IMR-90 (cell line): ENCODE data around the gene MRAP. TPM values are rescaled to one million over a fixed set of nuclear protein-coding genes. Genes with fewer than 3 reads are reported as not detected.

Experiments used
- ATAC-seq: fragments of 200-7000 bp; cut with Tn5 transposase; 2 replicates; pipeline ENCODE4 v1.9.1; 2020; ENCODE audit warnings: low read depth, mild to moderate bottlenecking, moderate library complexity
- BruUV-seq: library from RNA; stranded (reverse); fragments of 400-500 nt; replicated peaks from 2 replicates; lab custom pipeline; 2021; lab: Mats Ljungman, UMichigan
- CTCF ChIA-PET: fragments of 300-600 bp; formaldehyde crosslinking; extraction: SDS; loops from one replicate; lab custom pipeline; 2021; ENCODE audit warnings: antibody characterized with exemption; lab: Yijun Ruan, JAX
- POLR2A ChIA-PET: fragments of 300-600 bp; sonication (Branson Sonifier 250); formaldehyde crosslinking; loops from one replicate; lab custom pipeline; 2022; ENCODE audit warnings: antibody characterized with exemption; ENCODE audit not compliant: unreplicated experiment; lab: Charles Lee
- DNase-seq: peaks from one replicate; pipeline ENCODE4 v3.0.0; 2013
- H2AFZ ChIP-seq: replicated peaks from 2 replicates; pipeline ENCODE3; 2013; ENCODE audit warnings: low read length, mild to moderate bottlenecking; ENCODE audit not compliant: poor library complexity
- H2AK5ac ChIP-seq: 2 replicates; pipeline ENCODE4 v1.6.1; 2013; ENCODE audit warnings: low read depth, low read length, inconsistent platforms
- H2AK9ac ChIP-seq: replicated peaks from 2 replicates; pipeline ENCODE3; 2013; ENCODE audit warnings: mild to moderate bottlenecking, low read depth, low read length, moderate library complexity; ENCODE audit not compliant: poor library complexity
- H2BK120ac ChIP-seq: 2 replicates; pipeline ENCODE4 v1.6.1; 2013; ENCODE audit warnings: low read depth, low read length, inconsistent platforms
- H2BK15ac ChIP-seq: 3 replicates; pipeline ENCODE4 v1.6.1; 2013; ENCODE audit warnings: low read depth, low read length, inconsistent platforms
- H2BK20ac ChIP-seq: 2 replicates; pipeline ENCODE4 v1.6.1; 2013; ENCODE audit warnings: low read depth, mild to moderate bottlenecking, inconsistent platforms, low read length, moderate library complexity
- H2BK5ac ChIP-seq: 2 replicates; pipeline ENCODE4 v1.6.1; 2013; ENCODE audit warnings: mild to moderate bottlenecking, low read depth, low read length, inconsistent platforms; ENCODE audit not compliant: poor library complexity, severe bottlenecking
- H3K14ac ChIP-seq: replicated peaks from 2 replicates; pipeline ENCODE4 v1.6.1; 2013; ENCODE audit warnings: low read depth, low read length, inconsistent platforms
- H3K18ac ChIP-seq: 2 replicates; pipeline ENCODE4 v1.6.1; 2013; ENCODE audit warnings: low read depth, low read length, control low read depth
- H3K23ac ChIP-seq: 2 replicates; pipeline ENCODE4 v1.6.1; 2013; ENCODE audit warnings: low read depth, low read length, inconsistent platforms
- H3K27ac ChIP-seq: 2 replicates; pipeline ENCODE4 v1.5.1; 2013; ENCODE audit warnings: mild to moderate bottlenecking, control low read depth, low read length; ENCODE audit not compliant: insufficient read depth
- H3K27me3 ChIP-seq: 2 replicates; pipeline ENCODE4 v1.6.1; 2013; ENCODE audit warnings: low read length; ENCODE audit not compliant: control insufficient read depth, insufficient read depth
- H3K36me3 ChIP-seq: 2 replicates; pipeline ENCODE4 v1.6.1; 2013; ENCODE audit warnings: low read length, mixed read lengths; ENCODE audit not compliant: control insufficient read depth, insufficient read depth
- H3K4ac ChIP-seq: 2 replicates; pipeline ENCODE4 v1.6.1; 2013; ENCODE audit warnings: low read depth, low read length, inconsistent platforms
- H3K4me1 ChIP-seq: 2 replicates; pipeline ENCODE4 v1.6.1; 2013; ENCODE audit warnings: low read length, mixed read lengths; ENCODE audit not compliant: control insufficient read depth, insufficient read depth
- H3K4me2 ChIP-seq: 2 replicates; pipeline ENCODE4 v1.6.1; 2013; ENCODE audit warnings: low read depth, mild to moderate bottlenecking, control low read depth, low read length, moderate library complexity
- H3K4me3 ChIP-seq: 2 replicates; pipeline ENCODE4 v1.5.1; 2013; ENCODE audit warnings: low read depth, mild to moderate bottlenecking, control low read depth, low read length, moderate library complexity; ENCODE audit not compliant: insufficient read depth
- H3K56ac ChIP-seq: 2 replicates; pipeline ENCODE4 v1.6.1; 2013; ENCODE audit warnings: low read length, inconsistent platforms; ENCODE audit not compliant: insufficient read depth; ENCODE audit errors: extremely low read depth
- H3K79me1 ChIP-seq, 2 experiments: 2 replicates each; pipeline ENCODE4 v1.6.1; 2013; ENCODE audit warnings: low read length in 2 of 2, inconsistent platforms in 1 of 2, low read depth in 1 of 2
- H3K9ac ChIP-seq: 2 replicates; pipeline ENCODE4 v1.6.1; 2013; ENCODE audit warnings: low read depth, low read length, control low read depth
- H3K9me1 ChIP-seq: 2 replicates; pipeline ENCODE4 v1.6.1; 2013; ENCODE audit warnings: low read length, inconsistent platforms; ENCODE audit not compliant: insufficient read depth
- H3K9me3 ChIP-seq: 2 replicates; pipeline ENCODE4 v1.6.1; 2013; ENCODE audit warnings: low read length; ENCODE audit not compliant: control insufficient read depth, insufficient read depth
- H4K20me1 ChIP-seq: 2 replicates; pipeline ENCODE4 v1.6.1; 2013; ENCODE audit warnings: low read length, inconsistent platforms; ENCODE audit not compliant: insufficient read depth
- H4K5ac ChIP-seq: 2 replicates; pipeline ENCODE4 v1.6.1; 2013; ENCODE audit warnings: mild to moderate bottlenecking, low read depth, low read length, control low read depth
- H4K8ac ChIP-seq, 2 experiments: 2 replicates each; pipeline ENCODE4 v1.6.1; 2013; ENCODE audit warnings: low read depth in 2 of 2, low read length in 2 of 2, control low read depth in 1 of 2, inconsistent platforms in 1 of 2
- H4K91ac ChIP-seq: 2 replicates; pipeline ENCODE4 v1.6.1; 2013; ENCODE audit warnings: low read depth, low read length, inconsistent platforms; ENCODE audit not compliant: insufficient read depth
- BHLHE40 ChIP-seq: fragments of 150-350 bp; IDR thresholded peaks from 2 replicates; pipeline ENCODE4 v1.6.1; 2016; ENCODE audit warnings: mild to moderate bottlenecking, low read depth, low read length
- CEBPB ChIP-seq: IDR thresholded peaks from 2 replicates; pipeline ENCODE4 v1.6.1; 2012; ENCODE audit warnings: low read depth, low read length, improper control_type of control experiment
- ELK1 ChIP-seq: fragments of 150-350 bp; IDR thresholded peaks from 2 replicates; pipeline ENCODE4 v1.6.1; 2016; ENCODE audit warnings: low read depth, mild to moderate bottlenecking, low read length, moderate library complexity, borderline replicate concordance
- MAZ ChIP-seq: IDR thresholded peaks from 2 replicates; pipeline ENCODE4 v1.6.1; 2012; ENCODE audit warnings: low read depth, mild to moderate bottlenecking, low read length, improper control_type of control experiment, moderate library complexity, borderline replicate concordance
- POLR2A ChIP-seq: IDR thresholded peaks from 2 replicates; pipeline ENCODE4 v1.6.1; 2012; ENCODE audit warnings: mild to moderate bottlenecking, low read depth, low read length
- RAD21 ChIP-seq: IDR thresholded peaks from 2 replicates; pipeline ENCODE4 v1.6.1; 2012; ENCODE audit warnings: low read length, improper control_type of control experiment
- RFX5 ChIP-seq: IDR thresholded peaks from 2 replicates; pipeline ENCODE4 v1.8.0; 2012; ENCODE audit warnings: low read depth, mild to moderate bottlenecking, low read length, moderate library complexity
- SMC3 ChIP-seq: fragments of 150-350 bp; IDR thresholded peaks from 2 replicates; pipeline ENCODE4 v1.6.1; 2016; ENCODE audit warnings: low read depth, mild to moderate bottlenecking, antibody characterized with exemption, low read length, moderate library complexity
- WGBS, 2 experiments: methylation state at CpG; one replicate each; pipeline versions ENCODE4 v1.1.5 to v1.1.7; 2013; ENCODE audit warnings: missing lambda C conversion rate in 2 of 2; ENCODE audit not compliant: insufficient read length in 1 of 2; ENCODE audit errors: extremely low coverage in 2 of 2; 5-methylcytosine and 5-hydroxymethylcytosine counted together
- dilution Hi-C: fragments of 300-500 bp; cut with HindIII; formaldehyde crosslinking; loops from one replicate; pipeline ENCODE4 v1.14.3; 2018; ENCODE audit warnings: low sequenced_read_pairs; ENCODE audit not compliant: unreplicated experiment
- in situ Hi-C: fragments of 300-500 bp; cut with MboI; formaldehyde crosslinking; loops from 3 replicates; pipeline ENCODE4 v1.14.3; 2019; ENCODE audit warnings: low sequenced_read_pairs, inconsistent platforms, mixed read lengths
- intact Hi-C: fragments of 100-400 bp; cut with micrococcal nuclease; formaldehyde crosslinking; loops from 2 replicates; pipeline ENCODE4 v1.10.0; 2022
- polyA plus RNA-seq, 3 experiments: library from polyadenylated mRNA; depleted of rRNA; stranded (reverse); fragments of >200 nt; gene quantifications; 2 replicates each; pipeline ENCODE4 v1.2.3, GENCODE V29; 2012; ENCODE audit warnings: low replicate concordance in 1 of 3
- total RNA-seq: library from RNA; depleted of rRNA; stranded (reverse); fragments of >200 nt; gene quantifications from 2 replicates; pipeline ENCODE4 v1.2.3, GENCODE V29; 2012
- TF ChIP-seq, protein P1 (sequence below): conservative IDR thresholded peaks from 2 replicates; pipeline ENCODE4 v1.5.1; 2012; ENCODE audit warnings: mild to moderate bottlenecking, low read depth, low read length, improper control_type of control experiment

The MRAP gene
- total and polyA plus RNA-seq, 2 of the 4 experiments (the other 2 are of a cell fraction) = not detected

- ChIA-PET CTCF (no interaction called here), POLR2A (no interaction called here)
- Histone ChIP-seq H3K4ac (no peak overlapping the region), H3K9me3 (no peaks in the 10 kb centered on the region), H3K4me1 (no peaks in the 10 kb centered on the region), H3K56ac (no peak overlapping the region), H4K20me1 (no peaks in the 10 kb centered on the region), H2BK20ac (no peak overlapping the region), H3K4me3 (no peak overlapping the region), H2BK5ac (no peak overlapping the region), H4K8ac (no peak overlapping the region), H2BK120ac (no peak overlapping the region), H4K91ac (no peak overlapping the region), H3K9ac (no peak overlapping the region), H2BK15ac (no peak overlapping the region), H3K36me3 (peaks cover 80% of the 10 kb centered on the region), H3K14ac (no peak overlapping the region), H3K27me3 (no peaks in the 10 kb centered on the region), H3K18ac (no peak overlapping the region), H3K4me2 (no peak overlapping the region), H4K5ac (no peak overlapping the region), H2AK9ac (no peak overlapping the region), H2AK5ac (no peak overlapping the region), H3K9me1 (no peaks in the 10 kb centered on the region), H2AFZ (no peak overlapping the region), H3K27ac (no peak overlapping the region), H3K23ac (no peak overlapping the region), H3K79me1 (peaks cover 3 to 10% of the 10 kb centered on the region in 2 experiments; a peak in 2 of 4 replicates)
- BruUV-seq = no TSS peak
- ATAC-seq (no peak), DNase-seq (no peak)
- in situ Hi-C loops (no loop called here), dilution Hi-C loops (no loop called here), intact Hi-C loops (no loop called here)
- 63% methylated on average over 3 of the region's 6 CpGs; no CpG with 5 or more reads in 1 of the 2 experiments for WGBS, 2 experiments
- TF ChIP-seq SMC3 = no peak
- TF ChIP-seq, protein P1, sequence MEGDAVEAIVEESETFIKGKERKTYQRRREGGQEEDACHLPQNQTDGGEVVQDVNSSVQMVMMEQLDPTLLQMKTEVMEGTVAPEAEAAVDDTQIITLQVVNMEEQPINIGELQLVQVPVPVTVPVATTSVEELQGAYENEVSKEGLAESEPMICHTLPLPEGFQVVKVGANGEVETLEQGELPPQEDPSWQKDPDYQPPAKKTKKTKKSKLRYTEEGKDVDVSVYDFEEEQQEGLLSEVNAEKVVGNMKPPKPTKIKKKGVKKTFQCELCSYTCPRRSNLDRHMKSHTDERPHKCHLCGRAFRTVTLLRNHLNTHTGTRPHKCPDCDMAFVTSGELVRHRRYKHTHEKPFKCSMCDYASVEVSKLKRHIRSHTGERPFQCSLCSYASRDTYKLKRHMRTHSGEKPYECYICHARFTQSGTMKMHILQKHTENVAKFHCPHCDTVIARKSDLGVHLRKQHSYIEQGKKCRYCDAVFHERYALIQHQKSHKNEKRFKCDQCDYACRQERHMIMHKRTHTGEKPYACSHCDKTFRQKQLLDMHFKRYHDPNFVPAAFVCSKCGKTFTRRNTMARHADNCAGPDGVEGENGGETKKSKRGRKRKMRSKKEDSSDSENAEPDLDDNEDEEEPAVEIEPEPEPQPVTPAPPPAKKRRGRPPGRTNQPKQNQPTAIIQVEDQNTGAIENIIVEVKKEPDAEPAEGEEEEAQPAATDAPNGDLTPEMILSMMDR = no peak
- TF ChIP-seq BHLHE40 = no peak
- TF ChIP-seq RFX5 = no peak
- TF ChIP-seq ELK1 = no peak
- TF ChIP-seq RAD21 = no peak
- no peak for TF ChIP-seq CEBPB
- TF ChIP-seq MAZ = no peak
- TF ChIP-seq POLR2A = no peak
Observed at GRCh38 chr21:32351428-32351827, 52.8 kb downstream of the MRAP start.
